ENCODE measurements around the gene ABCF2. TPM values are rescaled to one million over a fixed set of nuclear protein-coding genes. Genes with fewer than 3 reads are reported as not detected.
A peak's percentile ranks its signal among the peaks of the same experiment; 100 is the strongest.

The ABCF2 gene
- total and polyA plus RNA-seq, 4 donors, result 6.3 to 15.6 (median 10.5) TPM

DNA sequence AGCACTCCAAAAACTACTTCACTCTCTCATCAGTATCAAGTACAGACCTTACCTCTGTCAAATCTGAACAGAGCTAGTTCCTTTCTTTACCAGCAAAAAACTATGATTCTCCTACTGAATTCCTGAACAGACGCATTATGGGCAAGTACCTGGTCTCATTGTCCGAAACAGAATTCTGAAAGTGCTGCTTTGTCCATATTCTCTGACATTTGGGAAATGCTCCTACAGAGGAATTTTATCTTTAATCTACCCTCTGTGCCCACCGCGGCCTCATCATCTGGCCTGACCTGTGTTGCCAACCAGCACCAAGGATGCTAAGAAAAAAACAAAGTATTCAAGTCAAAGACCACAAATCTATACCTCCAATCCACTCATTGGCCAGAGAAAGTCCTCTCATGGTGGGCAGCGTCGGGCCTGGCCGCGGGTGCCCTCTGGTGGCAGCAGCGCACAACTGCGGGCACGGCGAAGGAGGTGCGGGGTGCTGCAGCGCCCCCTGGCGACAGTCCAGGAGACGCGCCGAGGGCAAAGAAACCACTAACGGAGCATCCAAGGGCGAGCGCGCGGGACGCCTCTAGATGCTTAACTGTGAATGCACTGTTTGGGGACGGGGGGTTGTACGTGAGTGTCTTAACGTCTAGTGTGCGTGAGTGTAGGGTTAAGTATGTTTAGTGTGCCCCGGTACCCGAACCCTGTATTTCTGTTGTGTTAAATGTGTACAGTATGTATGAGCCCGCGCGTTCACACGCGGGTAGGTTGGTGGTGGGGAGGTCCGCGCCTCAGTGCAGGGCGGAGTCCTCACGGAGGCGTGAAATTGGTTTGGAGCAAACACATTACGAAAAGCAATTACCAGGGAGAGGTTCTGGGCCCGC, 54.5 kb downstream of the ABCF2 start:
- H3K27ac ChIP-seq (ENCODE audit: low read depth in 1 of 2, low read length in 2 of 2), result no peak overlapping the region
- H3K4me1 ChIP-seq (ENCODE audit: control insufficient read depth in 4 of 4, insufficient read depth in 4 of 4, low read length in 3 of 4), result peaks cover 3 to 8% (median 6%) of the 10 kb centered on the region in 4 donors
- H3K27me3 ChIP-seq (ENCODE audit: control insufficient read depth in 4 of 4, insufficient read depth in 4 of 4, low read length in 3 of 4), result peaks cover 0 to 9% (median 4%) of the 10 kb centered on the region in 4 donors
- 20% methylated on average over 42 of the region's 42 CpGs for WGBS
- no peaks in the 10 kb centered on the region for H3K36me3 ChIP-seq (ENCODE audit: control insufficient read depth in 4 of 4, insufficient read depth in 3 of 4, low read depth in 1 of 4, low read length in 3 of 4)
- no peak overlapping the region for H3K9ac ChIP-seq (ENCODE audit: low read depth in 1 of 2, low read length in 2 of 2)
- no peaks in the 10 kb centered on the region for H3K9me3 ChIP-seq (ENCODE audit: control insufficient read depth in 4 of 4, low read length in 3 of 4)
- H3K4me3 ChIP-seq (ENCODE audit: low read depth in 1 of 3, low read length in 3 of 3), result no peak overlapping the region
- TF ChIP-seq, protein P1, sequence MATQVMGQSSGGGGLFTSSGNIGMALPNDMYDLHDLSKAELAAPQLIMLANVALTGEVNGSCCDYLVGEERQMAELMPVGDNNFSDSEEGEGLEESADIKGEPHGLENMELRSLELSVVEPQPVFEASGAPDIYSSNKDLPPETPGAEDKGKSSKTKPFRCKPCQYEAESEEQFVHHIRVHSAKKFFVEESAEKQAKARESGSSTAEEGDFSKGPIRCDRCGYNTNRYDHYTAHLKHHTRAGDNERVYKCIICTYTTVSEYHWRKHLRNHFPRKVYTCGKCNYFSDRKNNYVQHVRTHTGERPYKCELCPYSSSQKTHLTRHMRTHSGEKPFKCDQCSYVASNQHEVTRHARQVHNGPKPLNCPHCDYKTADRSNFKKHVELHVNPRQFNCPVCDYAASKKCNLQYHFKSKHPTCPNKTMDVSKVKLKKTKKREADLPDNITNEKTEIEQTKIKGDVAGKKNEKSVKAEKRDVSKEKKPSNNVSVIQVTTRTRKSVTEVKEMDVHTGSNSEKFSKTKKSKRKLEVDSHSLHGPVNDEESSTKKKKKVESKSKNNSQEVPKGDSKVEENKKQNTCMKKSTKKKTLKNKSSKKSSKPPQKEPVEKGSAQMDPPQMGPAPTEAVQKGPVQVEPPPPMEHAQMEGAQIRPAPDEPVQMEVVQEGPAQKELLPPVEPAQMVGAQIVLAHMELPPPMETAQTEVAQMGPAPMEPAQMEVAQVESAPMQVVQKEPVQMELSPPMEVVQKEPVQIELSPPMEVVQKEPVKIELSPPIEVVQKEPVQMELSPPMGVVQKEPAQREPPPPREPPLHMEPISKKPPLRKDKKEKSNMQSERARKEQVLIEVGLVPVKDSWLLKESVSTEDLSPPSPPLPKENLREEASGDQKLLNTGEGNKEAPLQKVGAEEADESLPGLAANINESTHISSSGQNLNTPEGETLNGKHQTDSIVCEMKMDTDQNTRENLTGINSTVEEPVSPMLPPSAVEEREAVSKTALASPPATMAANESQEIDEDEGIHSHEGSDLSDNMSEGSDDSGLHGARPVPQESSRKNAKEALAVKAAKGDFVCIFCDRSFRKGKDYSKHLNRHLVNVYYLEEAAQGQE (IDR thresholded peaks at IDR 0.05), result no peak
- TF ChIP-seq HNF4G (IDR thresholded peaks at IDR 0.05) (no peak), FOXA2 (IDR thresholded peaks at IDR 0.05) (no peak), EGR1 (IDR thresholded peaks at IDR 0.05; ENCODE audit: low read depth in 2 of 2) (no peak), RAD21 (IDR thresholded peaks at IDR 0.05) (peak; percentile 88 to 94)
- TF ChIP-seq, protein P2, sequence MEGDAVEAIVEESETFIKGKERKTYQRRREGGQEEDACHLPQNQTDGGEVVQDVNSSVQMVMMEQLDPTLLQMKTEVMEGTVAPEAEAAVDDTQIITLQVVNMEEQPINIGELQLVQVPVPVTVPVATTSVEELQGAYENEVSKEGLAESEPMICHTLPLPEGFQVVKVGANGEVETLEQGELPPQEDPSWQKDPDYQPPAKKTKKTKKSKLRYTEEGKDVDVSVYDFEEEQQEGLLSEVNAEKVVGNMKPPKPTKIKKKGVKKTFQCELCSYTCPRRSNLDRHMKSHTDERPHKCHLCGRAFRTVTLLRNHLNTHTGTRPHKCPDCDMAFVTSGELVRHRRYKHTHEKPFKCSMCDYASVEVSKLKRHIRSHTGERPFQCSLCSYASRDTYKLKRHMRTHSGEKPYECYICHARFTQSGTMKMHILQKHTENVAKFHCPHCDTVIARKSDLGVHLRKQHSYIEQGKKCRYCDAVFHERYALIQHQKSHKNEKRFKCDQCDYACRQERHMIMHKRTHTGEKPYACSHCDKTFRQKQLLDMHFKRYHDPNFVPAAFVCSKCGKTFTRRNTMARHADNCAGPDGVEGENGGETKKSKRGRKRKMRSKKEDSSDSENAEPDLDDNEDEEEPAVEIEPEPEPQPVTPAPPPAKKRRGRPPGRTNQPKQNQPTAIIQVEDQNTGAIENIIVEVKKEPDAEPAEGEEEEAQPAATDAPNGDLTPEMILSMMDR (IDR thresholded peaks at IDR 0.05; ENCODE audit: low read depth, low read length, missing input control), result peak; percentile 100
- DNase-seq (ENCODE audit: low spot score), result peak; percentile 88

DNA sequence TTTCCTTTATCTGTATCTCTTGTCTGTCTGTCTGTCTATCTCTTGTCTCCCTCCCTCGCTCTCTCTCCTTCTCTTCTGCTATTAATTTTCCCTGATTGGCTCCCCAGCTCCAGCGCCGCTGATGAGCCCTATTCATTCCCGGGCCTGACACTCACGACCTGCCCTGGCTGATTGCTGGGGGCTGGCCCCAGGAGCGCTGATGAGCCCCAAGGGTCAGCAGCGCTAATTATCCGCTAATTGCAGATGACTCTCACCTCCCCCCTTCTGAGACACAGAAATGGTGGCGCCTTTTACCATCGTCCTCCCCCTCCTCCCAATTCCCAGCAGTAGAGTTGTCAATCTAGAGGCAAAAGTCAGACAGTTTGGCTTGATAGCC, 58.2 kb downstream of the ABCF2 start:
- H3K27me3 ChIP-seq (ENCODE audit: control insufficient read depth in 4 of 4, insufficient read depth in 4 of 4, low read length in 3 of 4), result peaks cover 5 to 14% (median 9%) of the 10 kb centered on the region in 4 donors
- no peaks in the 10 kb centered on the region for H3K9me3 ChIP-seq (ENCODE audit: control insufficient read depth in 4 of 4, low read length in 3 of 4)
- no peak overlapping the region for H3K9ac ChIP-seq (ENCODE audit: low read depth in 1 of 2, low read length in 2 of 2)
- DNase-seq (ENCODE audit: low spot score), result no peak
- H3K27ac ChIP-seq (ENCODE audit: low read depth in 1 of 2, low read length in 2 of 2), result no peak overlapping the region
- peaks cover 8 to 15% (median 12%) of the 10 kb centered on the region in 4 donors for H3K4me1 ChIP-seq (ENCODE audit: control insufficient read depth in 4 of 4, insufficient read depth in 4 of 4, low read length in 3 of 4)
- no peak overlapping the region for H3K4me3 ChIP-seq (ENCODE audit: low read depth in 1 of 3, low read length in 3 of 3)
- no peaks in the 10 kb centered on the region for H3K36me3 ChIP-seq (ENCODE audit: control insufficient read depth in 4 of 4, insufficient read depth in 3 of 4, low read depth in 1 of 4, low read length in 3 of 4)
- no peak for TF ChIP-seq YY1 (IDR thresholded peaks at IDR 0.05)
- TF ChIP-seq RAD21 (IDR thresholded peaks at IDR 0.05), result no peak
- TF ChIP-seq, protein P3, sequence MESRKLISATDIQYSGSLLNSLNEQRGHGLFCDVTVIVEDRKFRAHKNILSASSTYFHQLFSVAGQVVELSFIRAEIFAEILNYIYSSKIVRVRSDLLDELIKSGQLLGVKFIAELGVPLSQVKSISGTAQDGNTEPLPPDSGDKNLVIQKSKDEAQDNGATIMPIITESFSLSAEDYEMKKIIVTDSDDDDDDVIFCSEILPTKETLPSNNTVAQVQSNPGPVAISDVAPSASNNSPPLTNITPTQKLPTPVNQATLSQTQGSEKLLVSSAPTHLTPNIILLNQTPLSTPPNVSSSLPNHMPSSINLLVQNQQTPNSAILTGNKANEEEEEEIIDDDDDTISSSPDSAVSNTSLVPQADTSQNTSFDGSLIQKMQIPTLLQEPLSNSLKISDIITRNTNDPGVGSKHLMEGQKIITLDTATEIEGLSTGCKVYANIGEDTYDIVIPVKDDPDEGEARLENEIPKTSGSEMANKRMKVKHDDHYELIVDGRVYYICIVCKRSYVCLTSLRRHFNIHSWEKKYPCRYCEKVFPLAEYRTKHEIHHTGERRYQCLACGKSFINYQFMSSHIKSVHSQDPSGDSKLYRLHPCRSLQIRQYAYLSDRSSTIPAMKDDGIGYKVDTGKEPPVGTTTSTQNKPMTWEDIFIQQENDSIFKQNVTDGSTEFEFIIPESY (IDR thresholded peaks at IDR 0.05), result no peak
- TF ChIP-seq, protein P1 (IDR thresholded peaks at IDR 0.05), result no peak
- TF ChIP-seq, protein P4, sequence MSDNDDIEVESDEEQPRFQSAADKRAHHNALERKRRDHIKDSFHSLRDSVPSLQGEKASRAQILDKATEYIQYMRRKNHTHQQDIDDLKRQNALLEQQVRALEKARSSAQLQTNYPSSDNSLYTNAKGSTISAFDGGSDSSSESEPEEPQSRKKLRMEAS (IDR thresholded peaks at IDR 0.05), result no peak
- no peak for TF ChIP-seq SP1 (IDR thresholded peaks at IDR 0.05)
- TF ChIP-seq, protein P2 (IDR thresholded peaks at IDR 0.05; ENCODE audit: low read depth, low read length, missing input control), result no peak
- no peak for TF ChIP-seq EGR1 (IDR thresholded peaks at IDR 0.05; ENCODE audit: low read depth in 2 of 2)
- no peak for TF ChIP-seq GABPA (IDR thresholded peaks at IDR 0.05 in 1 of 2, conservative IDR thresholded peaks at IDR 0.05 in 1 of 2)
- no peak for TF ChIP-seq FOXA1 (IDR thresholded peaks at IDR 0.05)
- no peak for TF ChIP-seq JUND (IDR thresholded peaks at IDR 0.05)
- no peak for TF ChIP-seq RXRA (IDR thresholded peaks at IDR 0.05)
- WGBS, result 24% methylated on average over 10 of the region's 10 CpGs
